H1 (cell line): Measurements from ENCODE around the gene ZFPL1. TPM values are rescaled to one million over a fixed set of nuclear protein-coding genes. Genes with fewer than 3 reads are reported as not detected.

Source experiments
- CTCF ChIA-PET: fragments of 300-600 bp; sonication (Branson Sonifier 250); formaldehyde crosslinking; loops from one replicate; lab custom pipeline; 2021; ENCODE audit not compliant: partially characterized antibody; lab: Charles Lee
- POLR2A ChIA-PET: fragments of 300-600 bp; sonication (Branson Sonifier 250); formaldehyde crosslinking; loops from one replicate; lab custom pipeline; 2021; ENCODE audit warnings: inconsistent platforms; ENCODE audit not compliant: partially characterized antibody; lab: Charles Lee
- DNase-seq, 2 experiments: peaks; one replicate each; pipeline versions ENCODE4 v3.0.0 to v3.0.0-alpha.2; 2010 to 2022; ENCODE audit warnings: low spot score in 2 of 2, low read depth in 1 of 2, mixed read lengths in 1 of 2
- FAIRE-seq: peaks from 2 replicates; lab custom pipeline; 2011; peaks lifted over from hg19 to GRCh38; lab: Jason Lieb, UNC
- H2AFZ ChIP-seq: 2 replicates; pipeline ENCODE4 v1.8.1; 2012; ENCODE audit warnings: low read length, inconsistent platforms
- H2AK5ac ChIP-seq: 2 replicates; pipeline ENCODE4 v1.6.1; 2013; ENCODE audit warnings: low read depth, low read length
- H2BK120ac ChIP-seq: replicated peaks from 2 replicates; pipeline ENCODE3; 2013; ENCODE audit warnings: low read depth, low read length, inconsistent platforms
- H2BK12ac ChIP-seq: 2 replicates; pipeline ENCODE4 v1.6.1; 2013; ENCODE audit warnings: low read depth, low read length
- H2BK15ac ChIP-seq: 2 replicates; pipeline ENCODE4 v1.6.1; 2013; ENCODE audit warnings: low read length
- H2BK20ac ChIP-seq: 2 replicates; pipeline ENCODE4 v1.6.1; 2013; ENCODE audit warnings: low read length
- H2BK5ac ChIP-seq: 2 replicates; pipeline ENCODE4 v1.6.1; 2013; ENCODE audit warnings: low read depth, low read length
- H3K14ac ChIP-seq: 2 replicates; pipeline ENCODE4 v1.6.1; 2013; ENCODE audit warnings: inconsistent platforms; ENCODE audit not compliant: insufficient read length
- H3K18ac ChIP-seq: 2 replicates; pipeline ENCODE4 v1.6.1; 2013; ENCODE audit warnings: low read length; ENCODE audit errors: extremely low read depth
- H3K23ac ChIP-seq: 2 replicates; pipeline ENCODE4 v1.6.1; 2013; ENCODE audit warnings: inconsistent platforms; ENCODE audit not compliant: insufficient read length
- H3K23me2 ChIP-seq: 2 replicates; pipeline ENCODE4 v1.6.1; 2013; ENCODE audit warnings: low read depth, low read length
- H3K27ac ChIP-seq: 2 replicates; pipeline ENCODE4 v1.6.1; 2011; ENCODE audit warnings: low read depth, low read length, inconsistent platforms
- H3K27me3 ChIP-seq, 4 experiments: replicated peaks in 1 of 4; 1 replicate in 1 of 4; 2 replicates in 3 of 4; pipeline versions ENCODE4 v1.6.1 to v1.8.1; 2011 to 2013; ENCODE audit warnings: low read length in 3 of 4, mild to moderate bottlenecking in 3 of 4, inconsistent platforms in 2 of 4, mixed read lengths in 2 of 4, moderate library complexity in 1 of 4; ENCODE audit not compliant: control insufficient read depth in 3 of 4, insufficient read depth in 3 of 4; ENCODE audit errors: extremely low read depth in 1 of 4
- H3K36me3 ChIP-seq, 4 experiments: 2 replicates each; pipeline versions ENCODE4 v1.6.1 to v1.8.1; 2011 to 2013; ENCODE audit warnings: mild to moderate bottlenecking in 4 of 4, low read length in 3 of 4, moderate library complexity in 2 of 4, control low read depth in 1 of 4, inconsistent platforms in 1 of 4; ENCODE audit not compliant: insufficient read depth in 4 of 4, control insufficient read depth in 2 of 4
- H3K4ac ChIP-seq: replicated peaks from 2 replicates; pipeline ENCODE3; 2013; ENCODE audit warnings: low read length, low read depth, mixed read lengths, inconsistent platforms; ENCODE audit not compliant: insufficient read length
- H3K4me1 ChIP-seq, 4 experiments: replicated peaks in 1 of 4; 1 replicate in 1 of 4; 2 replicates in 3 of 4; pipeline versions ENCODE4 v1.6.1 to v1.8.1; 2011 to 2013; ENCODE audit warnings: low read length in 3 of 4, inconsistent platforms in 2 of 4, mixed read lengths in 1 of 4; ENCODE audit not compliant: insufficient read depth in 4 of 4, control insufficient read depth in 3 of 4
- H3K4me2 ChIP-seq, 2 experiments: 2 replicates each; pipeline versions ENCODE4 v1.6.1 to v1.8.1; 2011 to 2013; ENCODE audit warnings: low read depth in 2 of 2, low read length in 2 of 2, control low read depth in 1 of 2, inconsistent platforms in 1 of 2, mild to moderate bottlenecking in 1 of 2; ENCODE audit not compliant: insufficient read depth in 1 of 2
- H3K4me3 ChIP-seq, 4 experiments: fragments of 200-600, 300-600 bp in 1 of 4; sonication (generic), shearing (Covaris generic), sonication (Bioruptor Twin) in 1 of 4; 2 replicates each; pipeline versions ENCODE4 v1.5.1 to v1.8.1; 2011 to 2016; ENCODE audit warnings: low read length in 4 of 4, low read depth in 3 of 4, control low read depth in 2 of 4, inconsistent platforms in 2 of 4, mild to moderate bottlenecking in 2 of 4, mixed read lengths in 1 of 4, moderate library complexity in 1 of 4; ENCODE audit not compliant: insufficient read depth in 2 of 4; ENCODE audit errors: extremely low read depth in 1 of 4
- H3K56ac ChIP-seq: replicated peaks from 2 replicates; pipeline ENCODE3; 2013; ENCODE audit warnings: low read depth, mild to moderate bottlenecking, mixed read lengths, low read length, inconsistent platforms; ENCODE audit not compliant: insufficient read length
- H3K79me1 ChIP-seq: 2 replicates; pipeline ENCODE4 v1.6.1; 2013; ENCODE audit warnings: low read depth, low read length, control low read depth
- H3K79me2 ChIP-seq, 2 experiments: 2 replicates each; pipeline versions ENCODE4 v1.6.1 to v1.8.1; 2012 to 2013; ENCODE audit warnings: low read length in 2 of 2, mild to moderate bottlenecking in 2 of 2, inconsistent platforms in 1 of 2; ENCODE audit not compliant: insufficient read depth in 2 of 2, control insufficient read depth in 1 of 2
- H3K9ac ChIP-seq, 4 experiments: replicated peaks in 1 of 4; 1 replicate in 1 of 4; 2 replicates in 3 of 4; pipeline versions ENCODE4 v1.6.1 to v1.8.1; 2011 to 2013; ENCODE audit warnings: low read depth in 3 of 4, low read length in 3 of 4, control low read depth in 2 of 4, mild to moderate bottlenecking in 2 of 4, moderate library complexity in 2 of 4, inconsistent platforms in 1 of 4; ENCODE audit errors: extremely low read depth in 1 of 4
- H3K9me3 ChIP-seq, 2 experiments: 2 replicates each; pipeline versions ENCODE4 v1.6.1 to v1.8.1; 2012 to 2013; ENCODE audit warnings: mild to moderate bottlenecking in 2 of 2, moderate library complexity in 2 of 2, control low read depth in 1 of 2, inconsistent platforms in 1 of 2, low read depth in 1 of 2, low read length in 1 of 2, mixed read lengths in 1 of 2; ENCODE audit not compliant: insufficient read depth in 2 of 2
- H4K20me1 ChIP-seq, 2 experiments: replicated peaks in 1 of 2; 2 replicates each; pipeline versions ENCODE3 to v1.8.1; 2011 to 2013; ENCODE audit warnings: inconsistent platforms in 2 of 2, low read length in 2 of 2, mild to moderate bottlenecking in 1 of 2; ENCODE audit not compliant: insufficient read depth in 2 of 2, control insufficient read depth in 1 of 2
- H4K5ac ChIP-seq: 2 replicates; pipeline ENCODE4 v1.6.1; 2013; ENCODE audit warnings: low read length, low read depth, mixed read lengths, inconsistent platforms; ENCODE audit not compliant: insufficient read length
- H4K8ac ChIP-seq: 2 replicates; pipeline ENCODE4 v1.8.0; 2013; ENCODE audit warnings: mild to moderate bottlenecking, moderate library complexity, low read length, inconsistent platforms; ENCODE audit not compliant: insufficient read depth; ENCODE audit errors: extremely low read depth
- H4K91ac ChIP-seq: replicated peaks from 2 replicates; pipeline ENCODE3; 2013; ENCODE audit warnings: low read length, mixed read lengths, inconsistent platforms; ENCODE audit not compliant: insufficient read length
- ASH2L ChIP-seq: fragments of 200-600, 300-600 bp; sonication (generic); IDR thresholded peaks from one replicate; pipeline ENCODE4 v1.7.1; 2017; ENCODE audit warnings: low read length
- BCL11A ChIP-seq, 2 experiments: IDR thresholded peaks; one replicate each; pipeline ENCODE4 v1.6.1; 2011; ENCODE audit warnings: low read depth in 2 of 2, low read length in 2 of 2, mild to moderate bottlenecking in 2 of 2
- HDAC2 ChIP-seq, 2 experiments: fragments of 300-600 bp in 1 of 2; sonication (generic) in 1 of 2; IDR thresholded peaks; 2 replicates each; pipeline ENCODE4 v1.6.1; 2011 to 2012; ENCODE audit warnings: low read depth in 2 of 2, low read length in 2 of 2, mild to moderate bottlenecking in 2 of 2, moderate library complexity in 2 of 2, borderline replicate concordance in 1 of 2, inconsistent platforms in 1 of 2
- NRF1 ChIP-seq: IDR thresholded peaks from 2 replicates; pipeline ENCODE4 v1.6.1; 2011; ENCODE audit warnings: mild to moderate bottlenecking, low read depth, low read length, improper control_type of control experiment
- SIRT6 ChIP-seq: IDR thresholded peaks from one replicate; pipeline ENCODE4 v1.7.1; 2012; ENCODE audit warnings: low read length, inconsistent platforms
- SP2 ChIP-seq: IDR thresholded peaks from 2 replicates; pipeline ENCODE4 v1.6.1; 2012; ENCODE audit warnings: mild to moderate bottlenecking, low read length, inconsistent platforms
- SRF ChIP-seq: IDR thresholded peaks from 2 replicates; pipeline ENCODE4 v1.6.1; 2011; ENCODE audit warnings: mild to moderate bottlenecking, low read depth, low read length, moderate library complexity
- WGBS, 2 experiments: shearing (Covaris generic) in 1 of 2; methylation state at CpG; one replicate each; pipeline versions ENCODE4 v1.1.6 to v1.1.7; 2013 to 2015; ENCODE audit warnings: low lambda C conversion rate in 2 of 2, mixed read lengths in 2 of 2, inconsistent platforms in 1 of 2, low coverage in 1 of 2, missing lambda C conversion rate in 1 of 2; ENCODE audit not compliant: insufficient replicate concordance in 2 of 2, insufficient coverage in 1 of 2, insufficient read length in 1 of 2; ENCODE audit errors: extremely low coverage in 1 of 2, missing lambda C conversion rate in 1 of 2; 5-methylcytosine and 5-hydroxymethylcytosine counted together
- polyA plus RNA-seq, 7 experiments: library from polyadenylated mRNA; depleted of rRNA in 3 of 7; stranded (reverse) in 5 of 7; unstranded in 2 of 7; fragments of >200 nt in 5 of 7; fragments of 200-250 nt in 2 of 7; gene quantifications; 1 replicate in 5 of 7; 2 replicates in 1 of 7; 4 replicates in 1 of 7; pipeline versions ENCODE4 v1.2.1 to v1.2.3, GENCODE V29; 2011 to 2013; ENCODE audit warnings: missing spikeins in 2 of 7, mixed read lengths in 2 of 7
- total RNA-seq: library from RNA; stranded (reverse); fragmentation: NEBNext Ultra II Directional; extraction: Animal tissue kit (Norgen Biotek cat#: 25700); gene quantifications from 2 replicates; pipeline ENCODE4 v1.2.1, GENCODE V29; 2021

Gene ZFPL1
- total and polyA plus RNA-seq, 2 of the 8 experiments (the other 6 are each of a cell fraction or from before 2014, with no cell fraction given): 21.5 to 76.8 TPM

GRCh38 chr11:65090628-65091027 is 6.6 kb downstream of the ZFPL1 start:
- Histone ChIP-seq H3K23me2 (no peaks in the 10 kb centered on the region), H3K4ac (no peak overlapping the region), H3K79me2 (0 out of 4 replicates have a peak, but pooled peaks cover 0 to 4% of the 10 kb centered on the region in 2 experiments), H2AFZ (no peak overlapping the region), H4K5ac (no peak overlapping the region), H2BK20ac (no peak overlapping the region), H3K56ac (no peak overlapping the region), H2AK5ac (no peak overlapping the region), H3K27ac (no peak overlapping the region), H3K36me3 (peaks cover 2 to 13% (median 10%) of the 10 kb centered on the region in 4 experiments; a peak in 5 of 8 replicates), H3K4me2 (no peak overlapping the region), H2BK15ac (no peak overlapping the region), H3K9me3 (no peaks in the 10 kb centered on the region), H3K9ac (no peak overlapping the region), H2BK5ac (no peak overlapping the region), H3K18ac (no peak overlapping the region), H2BK12ac (no peak overlapping the region), H3K79me1 (peaks cover 6% of the 10 kb centered on the region; the same call in 1 of the 2 replicates), H2BK120ac (no peak overlapping the region), H3K14ac (no peak overlapping the region), H4K91ac (no peak overlapping the region), H3K27me3 (no peaks in the 10 kb centered on the region), H3K4me1 (peaks cover 0 to 1% (median under 1%) of the 10 kb centered on the region in 4 experiments; a peak in 1 of 7 replicates), H3K23ac (no peak overlapping the region), H4K8ac (no peak overlapping the region; the same call in 1 of the 2 replicates), H3K4me3 (no peak overlapping the region), H4K20me1 (no peaks in the 10 kb centered on the region)
- ChIA-PET CTCF (interaction anchor here (0.6 to 2.0 kb wide), 7 partner anchors 13 to 439 kb away, joined by 3 to 9 read pairs (median 3); partner anchors contain the start of gene TM7SF2), POLR2A (interaction anchor here (0.8 to 16.8 kb wide), 8 partner anchors 7 to 407 kb away, joined by 3 to 230 read pairs (median 5); partner anchors contain the start of genes ARL2, CDCA5, SF1 and TM7SF2)
- 94% methylated on average over 4 of the region's 4 CpGs; no CpG with 5 or more reads in 1 of the 2 experiments for WGBS, 2 experiments
- DNase-seq (no peak), FAIRE-seq (no peak)
- TF ChIP-seq SIRT6 (no peak), ASH2L (no peak), SP2 (no peak), NRF1 (no peak), HDAC2 (IDR thresholded peaks at IDR 0.05; ENCODE audit: borderline replicate concordance in 1 of 2, low read depth in 2 of 2, low read length in 2 of 2) (no peak), SRF (no peak), BCL11A (IDR thresholded peaks at IDR 0.05; ENCODE audit: low read depth in 2 of 2, low read length in 2 of 2) (no peak)
